ENCODE results near the gene RASSF3. TPM values are rescaled to one million over a fixed set of nuclear protein-coding genes. Genes with fewer than 3 reads are reported as not detected.

The RASSF3 gene
- polyA plus RNA-seq, 1 donor (not counting 4 experiments of a cell fraction or from before 2014, with no cell fraction given), result 9.6 TPM

DNA sequence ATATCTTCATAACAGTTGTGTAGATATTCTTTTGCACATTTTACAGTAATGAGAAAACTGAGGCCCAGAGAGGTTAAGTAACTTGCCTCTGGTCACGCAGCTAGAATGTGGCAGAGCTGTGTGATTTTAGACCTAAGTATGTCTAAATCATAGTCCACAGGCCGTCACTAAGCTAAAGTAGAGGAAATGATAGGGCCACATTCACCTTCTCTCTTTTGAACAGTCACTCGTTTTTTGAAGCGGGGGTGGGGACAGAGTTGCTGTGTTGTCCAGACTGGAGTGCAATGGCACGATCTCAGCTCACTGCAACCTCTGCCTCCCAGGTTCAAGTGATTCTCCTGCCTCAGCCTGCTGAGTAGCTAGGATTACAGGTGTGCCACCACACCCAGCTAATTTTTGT is 68.5 kb downstream of the RASSF3 start:
- Histone ChIP-seq H3K27me3 (ENCODE audit: control insufficient read depth, extremely low read depth, insufficient read depth, low read length) (no peaks in the 10 kb centered on the region), H4K20me1 (ENCODE audit: control insufficient read depth, extremely low read depth, insufficient read depth, low read length) (no peaks in the 10 kb centered on the region), H2AFZ (ENCODE audit: control insufficient read depth, low read length) (no peak overlapping the region), H3K36me3 (ENCODE audit: control insufficient read depth in 2 of 2, extremely low read depth in 1 of 2, insufficient read depth in 2 of 2, low read length in 2 of 2) (no peaks in the 10 kb centered on the region), H3K9me3 (ENCODE audit: control insufficient read depth, low read depth, low read length) (no peaks in the 10 kb centered on the region), H3K4me2 (ENCODE audit: control insufficient read depth, extremely low read depth, insufficient read depth, low read depth, low read length) (peak overlapping the region; percentile 78), H3K9me1 (ENCODE audit: control insufficient read depth, extremely low read depth, insufficient read depth, low read length) (no peaks in the 10 kb centered on the region), H3K79me2 (ENCODE audit: control insufficient read depth, insufficient read depth, low read length) (peaks cover 19% of the 10 kb centered on the region), H3K9ac (ENCODE audit: control insufficient read depth, extremely low read depth, insufficient read depth, low read length) (peak overlapping the region; percentile 72), H3K4me3 (ENCODE audit: control insufficient read depth in 2 of 3, extremely low read depth in 1 of 3, insufficient read depth in 2 of 3, low read depth in 1 of 3, low read length in 3 of 3) (no peak overlapping the region), H3K27ac (ENCODE audit: control insufficient read depth, insufficient read depth, low read length) (peak overlapping the region; percentile 85), H3K4me1 (ENCODE audit: control insufficient read depth, extremely low read depth, insufficient read depth, low read length) (peaks cover 29% of the 10 kb centered on the region)
- dilution Hi-C loops (cut with MboI; ENCODE audit: extremely low pct_ligation_motif_present, low sequenced_read_pairs), result loop anchor here (25.0 kb wide), 1 partner anchor 142 kb away; no protein-coding TSS in a partner anchor
- FAIRE-seq (no peak), DNase-seq (ENCODE audit: low read depth, low spot score) (no peak)
- TF ChIP-seq, protein P1, sequence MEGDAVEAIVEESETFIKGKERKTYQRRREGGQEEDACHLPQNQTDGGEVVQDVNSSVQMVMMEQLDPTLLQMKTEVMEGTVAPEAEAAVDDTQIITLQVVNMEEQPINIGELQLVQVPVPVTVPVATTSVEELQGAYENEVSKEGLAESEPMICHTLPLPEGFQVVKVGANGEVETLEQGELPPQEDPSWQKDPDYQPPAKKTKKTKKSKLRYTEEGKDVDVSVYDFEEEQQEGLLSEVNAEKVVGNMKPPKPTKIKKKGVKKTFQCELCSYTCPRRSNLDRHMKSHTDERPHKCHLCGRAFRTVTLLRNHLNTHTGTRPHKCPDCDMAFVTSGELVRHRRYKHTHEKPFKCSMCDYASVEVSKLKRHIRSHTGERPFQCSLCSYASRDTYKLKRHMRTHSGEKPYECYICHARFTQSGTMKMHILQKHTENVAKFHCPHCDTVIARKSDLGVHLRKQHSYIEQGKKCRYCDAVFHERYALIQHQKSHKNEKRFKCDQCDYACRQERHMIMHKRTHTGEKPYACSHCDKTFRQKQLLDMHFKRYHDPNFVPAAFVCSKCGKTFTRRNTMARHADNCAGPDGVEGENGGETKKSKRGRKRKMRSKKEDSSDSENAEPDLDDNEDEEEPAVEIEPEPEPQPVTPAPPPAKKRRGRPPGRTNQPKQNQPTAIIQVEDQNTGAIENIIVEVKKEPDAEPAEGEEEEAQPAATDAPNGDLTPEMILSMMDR (optimal IDR thresholded peaks at IDR 0.05 in 1 of 3, IDR thresholded peaks at IDR 0.05 in 1 of 3, conservative IDR thresholded peaks at IDR 0.05 in 1 of 3; ENCODE audit: extremely low read depth in 1 of 3, insufficient read depth in 2 of 3, low read length in 3 of 3), result no peak
- no peak for TF ChIP-seq EZH2 (IDR thresholded peaks at IDR 0.05; ENCODE audit: low read length)

DNA sequence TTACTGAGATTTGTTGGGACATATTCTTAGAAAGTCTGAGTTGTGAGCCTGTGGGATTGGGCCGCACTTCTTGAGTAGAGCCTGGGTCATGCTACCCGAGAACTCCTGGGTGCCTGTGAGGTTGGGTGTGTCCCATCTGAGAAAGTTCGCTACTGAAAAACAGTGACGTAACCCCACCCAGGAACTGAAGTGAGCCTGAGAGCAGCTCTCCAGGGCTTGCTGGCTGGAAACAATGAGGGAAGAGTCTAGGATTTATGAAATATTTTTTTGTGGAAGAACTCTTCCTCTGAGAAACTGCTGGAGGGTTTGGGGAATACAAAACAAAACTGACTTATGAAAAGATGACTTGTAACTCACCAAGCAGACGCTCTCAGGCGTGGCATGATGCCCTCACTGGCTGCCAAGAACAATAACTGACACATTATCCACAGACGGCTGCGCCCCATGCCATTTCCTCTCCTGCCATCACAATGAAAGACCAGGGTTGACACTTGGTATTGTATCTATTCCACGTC is 69.2 kb downstream of the RASSF3 start:
- dilution Hi-C loops (cut with MboI; ENCODE audit: extremely low pct_ligation_motif_present, low sequenced_read_pairs), result loop anchor here (25.0 kb wide), 1 partner anchor 142 kb away; no protein-coding TSS in a partner anchor
- Histone ChIP-seq H3K4me3 (ENCODE audit: control insufficient read depth in 2 of 3, extremely low read depth in 1 of 3, insufficient read depth in 2 of 3, low read depth in 1 of 3, low read length in 3 of 3) (peak overlapping the region in 2 of 3 experiments; percentile 33 to 59), H3K27ac (ENCODE audit: control insufficient read depth, insufficient read depth, low read length) (peak overlapping the region; percentile 85), H3K36me3 (ENCODE audit: control insufficient read depth in 2 of 2, extremely low read depth in 1 of 2, insufficient read depth in 2 of 2, low read length in 2 of 2) (no peaks in the 10 kb centered on the region), H3K9me1 (ENCODE audit: control insufficient read depth, extremely low read depth, insufficient read depth, low read length) (no peaks in the 10 kb centered on the region), H3K4me1 (ENCODE audit: control insufficient read depth, extremely low read depth, insufficient read depth, low read length) (peaks cover 29% of the 10 kb centered on the region), H3K9me3 (ENCODE audit: control insufficient read depth, low read depth, low read length) (no peaks in the 10 kb centered on the region), H2AFZ (ENCODE audit: control insufficient read depth, low read length) (peak overlapping the region; percentile 37), H4K20me1 (ENCODE audit: control insufficient read depth, extremely low read depth, insufficient read depth, low read length) (no peaks in the 10 kb centered on the region), H3K79me2 (ENCODE audit: control insufficient read depth, insufficient read depth, low read length) (peaks cover 17% of the 10 kb centered on the region), H3K9ac (ENCODE audit: control insufficient read depth, extremely low read depth, insufficient read depth, low read length) (peak overlapping the region; percentile 72), H3K27me3 (ENCODE audit: control insufficient read depth, extremely low read depth, insufficient read depth, low read length) (no peaks in the 10 kb centered on the region), H3K4me2 (ENCODE audit: control insufficient read depth, extremely low read depth, insufficient read depth, low read depth, low read length) (peak overlapping the region; percentile 78)
- no peak for TF ChIP-seq EZH2 (IDR thresholded peaks at IDR 0.05; ENCODE audit: low read length)
- TF ChIP-seq, protein P1 (optimal IDR thresholded peaks at IDR 0.05 in 1 of 3, IDR thresholded peaks at IDR 0.05 in 1 of 3, conservative IDR thresholded peaks at IDR 0.05 in 1 of 3; ENCODE audit: extremely low read depth in 1 of 3, insufficient read depth in 2 of 3, low read length in 3 of 3), result no peak
- DNase-seq (ENCODE audit: low read depth, low spot score), result peak; percentile 59
- peak; percentile 73 for FAIRE-seq

All from keratinocyte (primary cell).